ENCODE measurements around the gene PANX1.
A peak's percentile ranks its signal among the peaks of the same experiment; 100 is the strongest.

PANX1 gene

DNA sequence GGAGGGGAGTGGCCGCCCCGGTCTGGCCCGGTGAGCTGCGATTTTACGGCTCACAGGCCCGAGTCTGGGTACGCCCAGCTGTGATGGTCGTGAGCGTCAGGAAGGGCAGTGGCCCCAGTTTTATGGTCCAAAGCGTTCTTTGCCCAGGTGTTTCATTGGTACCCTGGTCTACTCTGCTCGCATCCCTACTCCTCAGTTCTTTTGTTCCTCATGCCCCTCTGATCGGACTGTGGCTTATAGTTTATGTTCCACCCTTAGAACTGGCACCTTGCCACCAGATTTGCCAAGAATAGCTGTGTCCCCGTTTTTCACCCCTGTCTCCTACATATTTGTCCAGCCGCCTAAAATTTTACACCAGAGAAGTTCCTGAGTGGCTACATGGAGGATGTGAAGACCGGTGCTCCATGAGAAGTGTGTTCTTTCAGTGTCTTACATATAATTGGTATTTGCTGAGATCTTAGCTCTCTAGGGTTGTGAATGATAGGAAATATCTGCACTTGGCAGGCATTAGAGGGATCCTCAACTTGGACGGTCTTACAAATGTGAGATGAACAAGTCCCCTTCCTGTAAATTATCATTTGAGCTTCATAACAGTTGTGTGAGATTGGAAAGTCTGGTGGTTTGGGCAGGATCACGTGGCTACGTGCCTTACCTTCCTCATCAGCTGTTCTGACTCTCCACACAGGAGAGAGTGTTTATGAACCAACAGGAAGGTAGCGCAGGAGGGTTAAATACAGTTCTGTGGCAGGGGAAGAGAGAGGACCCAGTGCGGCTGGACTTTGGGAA, 1.1 kb downstream of the PANX1 start:
- no peak overlapping the region for H3K27ac ChIP-seq (ENCODE audit: low read length)
- H4K20me1 ChIP-seq (ENCODE audit: insufficient read depth, low read length): peaks cover 40% of the 10 kb centered on the region
- H2AFZ ChIP-seq (ENCODE audit: low read depth, low read length): peak overlapping the region; percentile 89
- H3K27me3 ChIP-seq (ENCODE audit: low read depth, low read length): no peaks in the 10 kb centered on the region
- no peaks in the 10 kb centered on the region for H3K9me3 ChIP-seq (ENCODE audit: insufficient read depth, low read length)
- TF ChIP-seq EZH2phosphoT487 (IDR thresholded peaks at IDR 0.05; ENCODE audit: low read depth): no peak
- TF ChIP-seq, protein P1, sequence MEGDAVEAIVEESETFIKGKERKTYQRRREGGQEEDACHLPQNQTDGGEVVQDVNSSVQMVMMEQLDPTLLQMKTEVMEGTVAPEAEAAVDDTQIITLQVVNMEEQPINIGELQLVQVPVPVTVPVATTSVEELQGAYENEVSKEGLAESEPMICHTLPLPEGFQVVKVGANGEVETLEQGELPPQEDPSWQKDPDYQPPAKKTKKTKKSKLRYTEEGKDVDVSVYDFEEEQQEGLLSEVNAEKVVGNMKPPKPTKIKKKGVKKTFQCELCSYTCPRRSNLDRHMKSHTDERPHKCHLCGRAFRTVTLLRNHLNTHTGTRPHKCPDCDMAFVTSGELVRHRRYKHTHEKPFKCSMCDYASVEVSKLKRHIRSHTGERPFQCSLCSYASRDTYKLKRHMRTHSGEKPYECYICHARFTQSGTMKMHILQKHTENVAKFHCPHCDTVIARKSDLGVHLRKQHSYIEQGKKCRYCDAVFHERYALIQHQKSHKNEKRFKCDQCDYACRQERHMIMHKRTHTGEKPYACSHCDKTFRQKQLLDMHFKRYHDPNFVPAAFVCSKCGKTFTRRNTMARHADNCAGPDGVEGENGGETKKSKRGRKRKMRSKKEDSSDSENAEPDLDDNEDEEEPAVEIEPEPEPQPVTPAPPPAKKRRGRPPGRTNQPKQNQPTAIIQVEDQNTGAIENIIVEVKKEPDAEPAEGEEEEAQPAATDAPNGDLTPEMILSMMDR (IDR thresholded peaks at IDR 0.05; ENCODE audit: low read depth, low read length): no peak
- H3K4me1 ChIP-seq (ENCODE audit: low read length): peaks cover 35% of the 10 kb centered on the region
- H3K79me2 ChIP-seq (ENCODE audit: low read length): peaks cover 59% of the 10 kb centered on the region
- peak overlapping the region; percentile 93 for H3K4me2 ChIP-seq (ENCODE audit: low read length)
- peak overlapping the region; percentile 88 for H3K9ac ChIP-seq (ENCODE audit: low read length)
- H3K36me3 ChIP-seq (replicated peaks; ENCODE audit: low read depth, low read length): no peaks in the 10 kb centered on the region
- peak overlapping the region; percentile 80 for H3K4me3 ChIP-seq (ENCODE audit: low read length)

GRCh38 chr11:94130298-94131046, 1.8 kb downstream of the PANX1 start:
- peak overlapping the region; percentile 80 for H3K4me3 ChIP-seq (ENCODE audit: low read length)
- H3K9ac ChIP-seq (ENCODE audit: low read length): no peak overlapping the region
- no peaks in the 10 kb centered on the region for H3K36me3 ChIP-seq (replicated peaks; ENCODE audit: low read depth, low read length)
- H3K27ac ChIP-seq (ENCODE audit: low read length): no peak overlapping the region
- no peak for TF ChIP-seq EZH2phosphoT487 (IDR thresholded peaks at IDR 0.05; ENCODE audit: low read depth)
- TF ChIP-seq, protein P1 (IDR thresholded peaks at IDR 0.05; ENCODE audit: low read depth, low read length): no peak
- H2AFZ ChIP-seq (ENCODE audit: low read depth, low read length): no peak overlapping the region
- H3K79me2 ChIP-seq (ENCODE audit: low read length): peaks cover 66% of the 10 kb centered on the region
- H3K9me3 ChIP-seq (ENCODE audit: insufficient read depth, low read length): no peaks in the 10 kb centered on the region
- H3K4me1 ChIP-seq (ENCODE audit: low read length): peaks cover 42% of the 10 kb centered on the region
- no peaks in the 10 kb centered on the region for H3K27me3 ChIP-seq (ENCODE audit: low read depth, low read length)
- H4K20me1 ChIP-seq (ENCODE audit: insufficient read depth, low read length): peaks cover 46% of the 10 kb centered on the region
- H3K4me2 ChIP-seq (ENCODE audit: low read length): peak overlapping the region; percentile 93

DNA sequence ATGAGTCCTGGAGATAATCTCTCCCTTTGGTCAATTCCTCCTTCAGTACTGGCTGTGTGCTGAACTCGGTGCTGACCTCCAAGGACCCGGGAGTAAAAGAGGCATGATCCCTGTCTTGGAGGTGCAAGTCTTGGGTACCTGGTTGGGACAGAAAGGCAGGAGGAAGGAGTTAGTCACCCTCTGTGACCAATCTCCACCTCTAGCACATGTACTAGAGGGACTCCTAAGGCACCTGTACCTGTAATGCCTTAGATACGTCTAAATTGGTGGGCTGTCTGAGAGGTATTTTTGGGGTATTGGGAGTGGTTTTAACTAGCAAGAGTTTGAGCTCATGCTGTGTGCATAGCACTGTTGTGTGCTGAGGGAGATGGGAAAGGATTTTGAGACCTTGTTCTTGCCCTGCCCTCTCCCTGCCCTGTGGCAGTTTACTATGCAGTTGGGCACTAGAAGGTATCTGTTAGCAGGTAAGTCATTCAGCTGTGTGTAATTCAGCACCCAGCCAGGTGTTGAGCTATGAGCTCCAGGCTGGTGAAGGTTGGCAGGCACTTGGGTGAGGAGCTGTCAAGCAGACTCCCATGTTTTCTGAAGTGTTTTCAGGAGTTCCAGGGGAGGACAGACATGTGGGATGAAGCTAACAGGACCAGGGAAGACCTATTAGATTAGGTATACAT, 2.5 kb downstream of the PANX1 start:
- H3K79me2 ChIP-seq (ENCODE audit: low read length): peaks cover 73% of the 10 kb centered on the region
- no peaks in the 10 kb centered on the region for H3K9me3 ChIP-seq (ENCODE audit: insufficient read depth, low read length)
- no peak overlapping the region for H2AFZ ChIP-seq (ENCODE audit: low read depth, low read length)
- no peak overlapping the region for H3K4me2 ChIP-seq (ENCODE audit: low read length)
- no peak overlapping the region for H3K4me3 ChIP-seq (ENCODE audit: low read length)
- TF ChIP-seq, protein P1 (IDR thresholded peaks at IDR 0.05; ENCODE audit: low read depth, low read length): no peak
- TF ChIP-seq EZH2phosphoT487 (IDR thresholded peaks at IDR 0.05; ENCODE audit: low read depth): no peak
- peaks cover 3% of the 10 kb centered on the region for H3K36me3 ChIP-seq (replicated peaks; ENCODE audit: low read depth, low read length)
- H3K4me1 ChIP-seq (ENCODE audit: low read length): peaks cover 48% of the 10 kb centered on the region
- no peaks in the 10 kb centered on the region for H3K27me3 ChIP-seq (ENCODE audit: low read depth, low read length)
- H3K9ac ChIP-seq (ENCODE audit: low read length): no peak overlapping the region
- H4K20me1 ChIP-seq (ENCODE audit: insufficient read depth, low read length): peaks cover 53% of the 10 kb centered on the region
- no peak overlapping the region for H3K27ac ChIP-seq (ENCODE audit: low read length)

- Histone ChIP-seq H3K36me3 (replicated peaks; ENCODE audit: low read depth, low read length) (peaks cover 4% of the 10 kb centered on the region), H3K27ac (ENCODE audit: low read length) (no peak overlapping the region), H3K79me2 (ENCODE audit: low read length) (peaks cover 77% of the 10 kb centered on the region), H3K9ac (ENCODE audit: low read length) (no peak overlapping the region), H4K20me1 (ENCODE audit: insufficient read depth, low read length) (peaks cover 53% of the 10 kb centered on the region), H3K4me1 (ENCODE audit: low read length) (peaks cover 48% of the 10 kb centered on the region), H3K27me3 (ENCODE audit: low read depth, low read length) (no peaks in the 10 kb centered on the region), H3K4me2 (ENCODE audit: low read length) (no peak overlapping the region), H3K9me3 (ENCODE audit: insufficient read depth, low read length) (no peaks in the 10 kb centered on the region), H2AFZ (ENCODE audit: low read depth, low read length) (no peak overlapping the region), H3K4me3 (ENCODE audit: low read length) (no peak overlapping the region)
- TF ChIP-seq, protein P1 (IDR thresholded peaks at IDR 0.05; ENCODE audit: low read depth, low read length): no peak
- TF ChIP-seq EZH2phosphoT487 (IDR thresholded peaks at IDR 0.05; ENCODE audit: low read depth): no peak
Observed at GRCh38 chr11:94131718-94132115, 3.1 kb downstream of the PANX1 start.
